CD8-positive, alpha-beta memory T cell (primary cell): ENCODE results near the gene C1orf232. TPM values are rescaled to one million over a fixed set of nuclear protein-coding genes. Genes with fewer than 3 reads are reported as not detected.

ENCODE experiments used
- CTCF ChIA-PET: fragments of 350-600 bp; sonication (Branson Sonifier 250); formaldehyde crosslinking; loops from one replicate; lab custom pipeline; 2021; ENCODE audit warnings: antibody characterized with exemption; lab: Charles Lee
- POLR2A ChIA-PET: fragments of 350-600 bp; sonication (Branson Sonifier 250); formaldehyde crosslinking; loops from one replicate; lab custom pipeline; 2021; ENCODE audit warnings: antibody characterized with exemption; lab: Charles Lee
- DNase-seq, 5 donors: peaks; one replicate each; pipeline versions ENCODE4 v3.0.0 to v3.0.0-alpha.2; 2020 to 2022; ENCODE audit warnings: mixed read lengths in 1 of 5
- H3K27ac ChIP-seq: one replicate; pipeline ENCODE4 v1.7.0; 2013; ENCODE audit warnings: low read depth, mild to moderate bottlenecking, low read length, moderate library complexity
- H3K27me3 ChIP-seq: 2 replicates; pipeline ENCODE4 v1.7.0; 2013; ENCODE audit warnings: low read length, mild to moderate bottlenecking; ENCODE audit not compliant: insufficient read depth, poor library complexity, severe bottlenecking
- H3K36me3 ChIP-seq: 2 replicates; pipeline ENCODE4 v1.7.0; 2013; ENCODE audit warnings: mild to moderate bottlenecking, low read length, moderate library complexity; ENCODE audit not compliant: insufficient read depth
- H3K4me1 ChIP-seq: 2 replicates; pipeline ENCODE4 v1.7.0; 2013; ENCODE audit warnings: mild to moderate bottlenecking, low read length, moderate library complexity; ENCODE audit not compliant: insufficient read depth
- H3K4me3 ChIP-seq: 2 replicates; pipeline ENCODE4 v1.7.0; 2013; ENCODE audit warnings: mild to moderate bottlenecking, low read length
- H3K9me3 ChIP-seq: 2 replicates; pipeline ENCODE4 v1.7.0; 2013; ENCODE audit warnings: mild to moderate bottlenecking, low read length
- H3K27ac Mint-ChIP-seq, 8 donors: one replicate each; pipeline ENCODE4 v1.8.0; 2020 to 2021; ENCODE audit warnings: mixed read lengths in 8 of 8, mild to moderate bottlenecking in 6 of 8, inconsistent platforms in 3 of 8, moderate library complexity in 3 of 8
- H3K27me3 Mint-ChIP-seq, 2 donors: one replicate each; pipeline ENCODE4 v1.8.0; 2020 to 2021; ENCODE audit warnings: mixed read lengths in 2 of 2, mild to moderate bottlenecking in 1 of 2, moderate library complexity in 1 of 2
- H3K36me3 Mint-ChIP-seq, 3 donors: one replicate each; pipeline ENCODE4 v1.8.0; 2020 to 2021; ENCODE audit warnings: mixed read lengths in 3 of 3, inconsistent platforms in 1 of 3, mild to moderate bottlenecking in 1 of 3
- H3K4me1 Mint-ChIP-seq, 3 donors: one replicate each; pipeline ENCODE4 v1.8.0; 2020 to 2021; ENCODE audit warnings: mixed read lengths in 3 of 3, inconsistent platforms in 1 of 3, mild to moderate bottlenecking in 1 of 3
- H3K4me3 Mint-ChIP-seq, 7 donors: one replicate each; pipeline ENCODE4 v1.8.0; 2020 to 2021; ENCODE audit warnings: mixed read lengths in 7 of 7, mild to moderate bottlenecking in 6 of 7, moderate library complexity in 4 of 7, inconsistent platforms in 2 of 7
- H3K9me3 Mint-ChIP-seq, 5 donors: one replicate each; pipeline ENCODE4 v1.8.0; 2020 to 2022; ENCODE audit warnings: mixed read lengths in 5 of 5, mild to moderate bottlenecking in 3 of 5, moderate library complexity in 2 of 5, inconsistent platforms in 1 of 5
- polyA plus RNA-seq: library from polyadenylated mRNA; unstranded; fragments of 300-500 nt; fragmentation: Illumina TruSeq; gene quantifications from one replicate; pipeline ENCODE4 v1.2.3, GENCODE V29; 2021
- total RNA-seq, 2 experiments: library from RNA; stranded (reverse); gene quantifications; one replicate each; pipeline ENCODE4 v1.2.3, GENCODE V29; 2021

Gene C1orf232
- total and polyA plus RNA-seq, 3 experiments from 2014 or later, result not detected

DNA sequence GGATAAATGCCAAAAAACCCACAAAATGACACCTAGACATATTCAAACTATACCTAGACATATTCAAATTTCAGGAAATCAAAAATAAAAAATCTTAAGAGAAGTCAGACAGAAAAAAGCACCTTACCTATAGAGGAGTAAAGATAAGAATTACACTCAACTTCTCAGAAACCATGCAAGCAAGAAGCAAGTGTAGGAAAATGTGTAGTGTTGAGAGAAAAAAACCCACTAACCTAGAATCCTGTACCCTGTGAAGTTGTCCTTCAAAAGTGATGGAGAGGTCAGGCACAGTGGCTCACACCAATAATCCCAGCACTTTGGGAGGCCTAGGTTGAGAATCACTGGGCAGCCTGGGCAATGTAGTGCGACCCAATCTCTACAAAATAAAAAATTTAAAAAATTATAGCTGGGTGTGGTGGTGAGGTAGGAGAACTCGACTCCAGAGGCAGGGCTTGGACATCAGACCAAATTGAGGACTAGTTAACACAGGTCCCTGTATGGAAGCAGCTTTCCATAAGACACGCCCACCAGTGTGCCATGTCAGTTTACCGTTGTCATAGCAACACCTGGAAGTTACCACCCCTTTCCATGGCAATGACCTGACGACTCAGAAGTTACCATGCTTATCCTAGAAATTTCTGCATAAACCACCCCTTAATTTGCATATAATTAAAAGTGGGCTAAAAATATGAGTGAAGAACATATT, 36.5 kb downstream of the C1orf232 start:
- no peaks in the 10 kb centered on the region for H3K36me3 ChIP-seq
- no peak overlapping the region for H3K4me3 ChIP-seq
- peaks cover 10% of the 10 kb centered on the region for H3K4me1 ChIP-seq
- ChIA-PET POLR2A (no interaction called here), CTCF (interaction anchor here (1.3 kb wide), 1 partner anchor 13 kb away, joined by 3 read pairs; no protein-coding TSS in a partner anchor)
- Mint-ChIP-seq H3K4me1 (peaks cover 8 to 14% (median 14%) of the 10 kb centered on the region in 3 donors), H3K27me3 (peaks cover 0 to 20% of the 10 kb centered on the region in 2 donors), H3K4me3 (no peak overlapping the region), H3K36me3 (peaks cover 0 to 2% (median 0%) of the 10 kb centered on the region in 3 donors), H3K27ac (no peak overlapping the region), H3K9me3 (peaks cover 0 to 3% (median 0%) of the 10 kb centered on the region in 5 donors)
- no peak for DNase-seq
- H3K9me3 ChIP-seq, result no peaks in the 10 kb centered on the region
- no peaks in the 10 kb centered on the region for H3K27me3 ChIP-seq
- no peak overlapping the region for H3K27ac ChIP-seq

DNA sequence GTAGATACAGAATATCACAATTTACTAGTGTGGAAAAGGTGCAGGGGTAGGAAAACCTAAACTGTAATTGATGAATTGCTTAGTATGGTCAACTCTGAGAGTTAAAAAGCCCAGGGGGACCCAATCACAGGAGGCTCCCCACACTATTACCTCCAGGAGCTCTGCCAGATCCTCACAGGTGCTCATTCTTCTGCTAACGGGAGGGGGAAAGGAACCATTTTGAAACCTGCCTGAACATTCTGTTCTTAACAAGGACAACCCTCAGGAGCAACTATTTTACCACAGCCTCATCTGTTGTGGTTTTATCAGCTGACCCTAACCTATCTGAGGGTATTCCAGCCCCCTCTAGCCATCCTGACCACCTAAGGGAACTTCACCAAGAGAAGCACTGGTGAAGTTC, 38.1 kb downstream of the C1orf232 start:
- CTCF ChIA-PET, result interaction anchor here (3.1 kb wide), 1 partner anchor 14 kb away, joined by 16 read pairs; no protein-coding TSS in a partner anchor
- Histone ChIP-seq H3K4me1 (peaks cover 24% of the 10 kb centered on the region), H3K36me3 (no peaks in the 10 kb centered on the region), H3K9me3 (no peaks in the 10 kb centered on the region), H3K27ac (no peak overlapping the region), H3K4me3 (no peak overlapping the region), H3K27me3 (no peaks in the 10 kb centered on the region)
- POLR2A ChIA-PET, result no interaction called here
- H3K4me1 Mint-ChIP-seq, result peaks cover 22 to 30% (median 30%) of the 10 kb centered on the region in 3 donors
- H3K4me3 Mint-ChIP-seq, result no peak overlapping the region
- DNase-seq, result no peak
- H3K27ac Mint-ChIP-seq, result no peak overlapping the region
- peaks cover 0 to 3% (median 0%) of the 10 kb centered on the region in 5 donors for H3K9me3 Mint-ChIP-seq
- peaks cover 0 to 2% (median 0%) of the 10 kb centered on the region in 3 donors for H3K36me3 Mint-ChIP-seq
- H3K27me3 Mint-ChIP-seq, result peaks cover 0 to 20% of the 10 kb centered on the region in 2 donors

DNA sequence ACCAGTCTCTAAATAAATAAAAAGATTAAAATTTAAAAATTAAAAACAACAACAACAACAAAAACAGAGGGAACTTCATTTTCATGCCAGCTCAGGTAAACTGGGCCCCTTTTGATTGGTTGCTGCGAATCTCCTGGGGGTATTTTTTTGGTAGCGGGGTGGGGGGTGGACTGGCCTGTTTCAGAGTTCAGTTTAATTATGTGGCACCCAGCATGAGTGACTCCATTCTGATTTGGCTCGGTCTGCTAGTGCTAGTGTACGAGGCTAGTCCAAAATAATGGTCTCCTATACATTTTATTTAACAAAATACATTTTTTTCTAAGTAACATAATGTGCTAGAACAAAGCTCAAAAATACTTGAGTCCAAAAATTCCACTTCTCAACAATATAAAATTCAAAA, 39.0 kb downstream of the C1orf232 start:
- H3K4me3 Mint-ChIP-seq, result no peak overlapping the region
- peaks cover 29% of the 10 kb centered on the region for H3K4me1 ChIP-seq
- H3K36me3 Mint-ChIP-seq, result peaks cover 0 to 2% (median 0%) of the 10 kb centered on the region in 3 donors
- H3K4me3 ChIP-seq, result no peak overlapping the region
- POLR2A ChIA-PET, result interaction anchor here (0.7 kb wide), 1 partner anchor 8 kb away, joined by 4 read pairs; no protein-coding TSS in a partner anchor
- H3K27ac Mint-ChIP-seq, result no peak overlapping the region
- no peak overlapping the region for H3K27ac ChIP-seq
- H3K27me3 Mint-ChIP-seq, result peaks cover 0 to 20% of the 10 kb centered on the region in 2 donors
- H3K27me3 ChIP-seq, result no peaks in the 10 kb centered on the region
- CTCF ChIA-PET, result interaction anchor here (3.1 kb wide), 1 partner anchor 15 kb away, joined by 16 read pairs; no protein-coding TSS in a partner anchor
- H3K4me1 Mint-ChIP-seq, result peaks cover 25 to 38% (median 36%) of the 10 kb centered on the region in 3 donors
- H3K9me3 Mint-ChIP-seq, result no peaks in the 10 kb centered on the region
- no peaks in the 10 kb centered on the region for H3K9me3 ChIP-seq
- DNase-seq, result no peak
- H3K36me3 ChIP-seq, result no peaks in the 10 kb centered on the region

DNA sequence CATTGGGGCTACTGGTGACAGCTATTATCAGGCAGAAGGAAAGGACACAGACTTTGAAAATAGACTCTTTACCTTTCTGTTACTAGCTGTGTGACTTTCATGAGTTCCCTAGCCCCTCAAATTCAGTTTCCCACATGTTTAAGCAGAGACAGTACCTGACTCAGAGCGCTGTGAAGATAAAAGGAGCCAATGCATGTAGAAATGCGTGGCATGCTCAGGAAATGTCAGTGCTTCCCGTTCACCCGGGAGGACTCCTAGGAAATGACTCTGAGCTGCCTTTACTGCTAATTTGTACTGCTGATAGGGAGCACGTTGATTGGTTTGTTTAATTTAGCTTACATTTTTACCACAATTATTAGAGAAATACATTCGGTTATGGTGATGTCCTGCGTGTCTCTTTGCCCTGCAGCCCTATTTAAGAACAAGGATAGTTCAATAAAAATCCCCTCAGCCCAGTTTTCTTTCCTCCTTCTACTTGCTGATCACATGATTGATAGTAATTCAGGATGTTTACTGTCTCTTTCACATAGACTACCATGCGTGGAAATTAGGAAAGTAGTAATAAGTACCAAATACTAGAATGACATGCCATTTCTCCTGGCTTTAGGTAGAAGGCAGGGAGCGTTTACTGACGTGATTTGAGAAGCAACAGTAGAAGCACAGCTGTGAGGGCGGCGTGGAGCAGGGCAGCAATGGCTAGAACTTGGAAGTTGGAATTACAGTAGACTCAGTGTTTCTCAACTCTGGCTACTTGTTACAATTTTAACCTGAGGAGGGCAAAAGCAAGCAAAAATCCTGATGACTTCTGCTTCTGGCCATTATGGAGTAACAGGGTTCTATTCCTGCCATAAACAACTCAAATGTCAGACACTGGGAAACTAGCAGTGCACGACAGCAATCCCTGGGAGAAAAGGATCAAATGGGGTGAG, 41.3 kb downstream of the C1orf232 start:
- Mint-ChIP-seq H3K27ac (peak overlapping the region in 6 of 8 donors; percentile 38 to 93 (median 66)), H3K9me3 (no peaks in the 10 kb centered on the region), H3K4me3 (peak overlapping the region in 4 of 7 donors; percentile 14 to 74 (median 40)), H3K36me3 (peaks cover 0 to 11% (median 3%) of the 10 kb centered on the region in 3 donors), H3K4me1 (peaks cover 30 to 53% (median 48%) of the 10 kb centered on the region in 3 donors), H3K27me3 (peaks cover 0 to 16% of the 10 kb centered on the region in 2 donors)
- H3K36me3 ChIP-seq, result no peaks in the 10 kb centered on the region
- ChIA-PET CTCF (interaction anchor here (0.7 to 3.4 kb wide), 14 partner anchors 12 to 290 kb away, joined by 3 to 39 read pairs (median 4); no protein-coding TSS in a partner anchor), POLR2A (interaction anchor here (0.5 to 2.7 kb wide), 5 partner anchors 14 to 138 kb away, joined by 3 to 24 read pairs (median 12); partner anchors contain the start of gene PDIK1L)
- peaks cover 29% of the 10 kb centered on the region for H3K4me1 ChIP-seq
- H3K27me3 ChIP-seq, result no peaks in the 10 kb centered on the region
- no peak for DNase-seq
- no peaks in the 10 kb centered on the region for H3K9me3 ChIP-seq
- peak overlapping the region; percentile 79 for H3K27ac ChIP-seq
- peak overlapping the region; percentile 9 for H3K4me3 ChIP-seq

DNA sequence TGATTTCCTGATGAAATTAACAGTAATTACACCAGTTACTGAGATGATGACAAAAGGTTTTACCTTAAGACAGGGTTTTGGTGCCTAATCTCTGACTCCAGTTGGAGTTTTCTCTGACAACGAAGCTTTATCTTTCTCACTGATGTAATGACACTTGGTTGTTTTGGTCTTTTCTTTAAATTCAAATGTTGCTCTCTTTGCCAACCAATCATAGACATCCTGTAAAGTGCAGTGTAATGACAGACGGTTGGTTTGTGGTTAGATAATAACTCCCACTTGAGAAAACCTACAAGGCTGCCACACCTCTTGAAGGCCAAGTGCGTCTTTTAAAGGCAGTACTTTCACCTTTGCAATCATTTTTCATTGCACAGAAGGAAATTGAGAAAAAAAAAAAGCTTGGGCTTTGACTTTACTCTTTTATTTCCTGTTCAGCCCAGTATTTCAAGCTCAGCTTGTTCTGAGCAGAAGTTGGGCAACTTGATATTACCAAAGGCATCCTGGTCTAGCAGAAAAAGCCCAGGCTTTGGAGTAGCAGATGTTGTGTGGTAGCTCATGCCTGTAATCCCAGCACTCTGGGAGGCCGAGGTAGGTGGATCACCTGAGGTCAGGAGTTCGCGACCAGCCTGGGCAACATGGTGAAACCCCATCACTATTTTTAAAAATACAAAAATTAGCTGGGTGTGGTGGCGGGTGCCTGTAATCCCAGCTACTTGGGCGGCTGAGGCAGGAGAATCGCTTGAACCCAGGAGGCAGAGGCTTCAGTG, 42.3 kb downstream of the C1orf232 start:
- H3K27ac Mint-ChIP-seq, result peak overlapping the region; percentile 58 to 93 (median 89)
- H3K4me3 Mint-ChIP-seq, result peak overlapping the region; percentile 22 to 82 (median 71)
- peak in 4 of 5 donors; percentile 46 to 90 (median 84) for DNase-seq
- H3K4me1 Mint-ChIP-seq, result peaks cover 32 to 53% (median 48%) of the 10 kb centered on the region in 3 donors
- peaks cover 0 to 21% (median 3%) of the 10 kb centered on the region in 3 donors for H3K36me3 Mint-ChIP-seq
- Histone ChIP-seq H3K4me1 (peaks cover 29% of the 10 kb centered on the region), H3K27ac (peak overlapping the region; percentile 79), H3K36me3 (no peaks in the 10 kb centered on the region), H3K4me3 (peak overlapping the region; percentile 38), H3K27me3 (no peaks in the 10 kb centered on the region), H3K9me3 (no peaks in the 10 kb centered on the region)
- no peaks in the 10 kb centered on the region for H3K9me3 Mint-ChIP-seq
- CTCF ChIA-PET, result interaction anchor here (0.7 to 3.4 kb wide), 14 partner anchors 11 to 291 kb away, joined by 3 to 39 read pairs (median 4); partner anchors contain the start of gene ZNF593
- POLR2A ChIA-PET, result interaction anchor here (0.7 to 2.7 kb wide), 6 partner anchors 11 to 306 kb away, joined by 3 to 24 read pairs (median 6); partner anchors contain the start of genes DHDDS and PDIK1L
- peaks cover 0 to 16% of the 10 kb centered on the region in 2 donors for H3K27me3 Mint-ChIP-seq

DNA sequence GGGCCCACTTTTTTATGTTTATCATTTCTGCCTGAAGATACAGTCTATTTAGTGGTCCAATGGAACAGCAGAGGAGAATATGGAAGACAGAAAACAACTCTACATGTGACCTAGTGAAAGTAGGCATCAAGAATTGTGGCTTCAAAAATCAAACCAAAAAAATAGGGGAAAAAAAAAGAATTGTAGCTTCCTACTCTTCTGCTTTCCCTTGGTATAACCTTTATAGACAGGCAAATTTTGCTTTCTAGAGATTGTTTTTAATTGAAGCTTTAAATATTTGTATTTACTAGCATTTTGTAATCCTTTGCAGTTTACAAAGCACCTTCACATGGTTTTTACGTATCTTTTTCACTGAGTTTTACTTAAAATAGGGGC, 42.8 kb downstream of the C1orf232 start:
- Histone ChIP-seq H3K27me3 (no peaks in the 10 kb centered on the region), H3K9me3 (no peaks in the 10 kb centered on the region), H3K4me1 (peaks cover 29% of the 10 kb centered on the region), H3K36me3 (no peaks in the 10 kb centered on the region), H3K27ac (peak overlapping the region; percentile 79), H3K4me3 (no peak overlapping the region)
- Mint-ChIP-seq H3K4me3 (peak overlapping the region in 5 of 7 donors; percentile 22 to 82 (median 71)), H3K27me3 (peaks cover 0 to 13% of the 10 kb centered on the region in 2 donors), H3K9me3 (no peaks in the 10 kb centered on the region), H3K36me3 (peaks cover 0 to 24% (median 1%) of the 10 kb centered on the region in 3 donors), H3K27ac (peak overlapping the region; percentile 58 to 93 (median 89)), H3K4me1 (peaks cover 32 to 53% (median 48%) of the 10 kb centered on the region in 3 donors)
- ChIA-PET CTCF (interaction anchor here (1.1 to 3.4 kb wide), 10 partner anchors 11 to 291 kb away, joined by 3 to 39 read pairs (median 4); partner anchors contain the start of gene ZNF593), POLR2A (interaction anchor here (0.9 to 2.7 kb wide), 4 partner anchors 11 to 306 kb away, joined by 4 to 24 read pairs (median 9); partner anchors contain the start of genes DHDDS and PDIK1L)
- no peak for DNase-seq
